Fibroblast of pulmonary artery (primary cell): ENCODE measurements around the gene LTBP2.

Experiments
- DNase-seq: peaks from one replicate; pipeline ENCODE4 v3.0.0-alpha.2; 2010; ENCODE audit warnings: low read depth
- H3K4me3 ChIP-seq: replicated peaks from 2 replicates; pipeline ENCODE4 v1.5.1; 2011; ENCODE audit warnings: low read depth, mild to moderate bottlenecking, control low read depth, low read length, moderate library complexity
- TF ChIP-seq, protein P1 (sequence below): IDR thresholded peaks from 2 replicates; pipeline ENCODE4 v1.5.1; 2011; ENCODE audit warnings: mild to moderate bottlenecking, control low read depth, low read length, inconsistent platforms; ENCODE audit errors: missing control alignments

LTBP2 gene

DNA sequence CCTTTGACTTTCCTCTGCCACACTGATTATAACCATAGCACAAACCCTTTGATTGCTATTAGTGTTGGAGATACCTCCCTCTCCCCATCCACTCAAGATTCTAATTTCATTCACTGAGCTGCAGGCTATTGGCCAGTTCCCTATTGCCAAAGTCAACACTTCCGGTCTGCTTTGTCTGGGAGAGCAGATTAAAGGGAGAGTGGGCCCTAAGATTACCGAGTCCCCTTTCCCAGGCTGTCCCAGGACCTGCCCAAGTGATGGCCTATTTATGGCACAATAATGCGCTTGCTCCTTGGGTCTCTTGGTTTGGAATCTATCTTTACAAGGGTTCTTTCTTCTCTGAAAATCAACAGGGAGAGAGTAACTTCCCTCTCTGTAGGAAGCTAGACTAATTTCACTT, 42.9 kb upstream of the LTBP2 start:
- TF ChIP-seq, protein P1, sequence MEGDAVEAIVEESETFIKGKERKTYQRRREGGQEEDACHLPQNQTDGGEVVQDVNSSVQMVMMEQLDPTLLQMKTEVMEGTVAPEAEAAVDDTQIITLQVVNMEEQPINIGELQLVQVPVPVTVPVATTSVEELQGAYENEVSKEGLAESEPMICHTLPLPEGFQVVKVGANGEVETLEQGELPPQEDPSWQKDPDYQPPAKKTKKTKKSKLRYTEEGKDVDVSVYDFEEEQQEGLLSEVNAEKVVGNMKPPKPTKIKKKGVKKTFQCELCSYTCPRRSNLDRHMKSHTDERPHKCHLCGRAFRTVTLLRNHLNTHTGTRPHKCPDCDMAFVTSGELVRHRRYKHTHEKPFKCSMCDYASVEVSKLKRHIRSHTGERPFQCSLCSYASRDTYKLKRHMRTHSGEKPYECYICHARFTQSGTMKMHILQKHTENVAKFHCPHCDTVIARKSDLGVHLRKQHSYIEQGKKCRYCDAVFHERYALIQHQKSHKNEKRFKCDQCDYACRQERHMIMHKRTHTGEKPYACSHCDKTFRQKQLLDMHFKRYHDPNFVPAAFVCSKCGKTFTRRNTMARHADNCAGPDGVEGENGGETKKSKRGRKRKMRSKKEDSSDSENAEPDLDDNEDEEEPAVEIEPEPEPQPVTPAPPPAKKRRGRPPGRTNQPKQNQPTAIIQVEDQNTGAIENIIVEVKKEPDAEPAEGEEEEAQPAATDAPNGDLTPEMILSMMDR: no peak
- DNase-seq: no peak
- H3K4me3 ChIP-seq: no peak overlapping the region

DNA sequence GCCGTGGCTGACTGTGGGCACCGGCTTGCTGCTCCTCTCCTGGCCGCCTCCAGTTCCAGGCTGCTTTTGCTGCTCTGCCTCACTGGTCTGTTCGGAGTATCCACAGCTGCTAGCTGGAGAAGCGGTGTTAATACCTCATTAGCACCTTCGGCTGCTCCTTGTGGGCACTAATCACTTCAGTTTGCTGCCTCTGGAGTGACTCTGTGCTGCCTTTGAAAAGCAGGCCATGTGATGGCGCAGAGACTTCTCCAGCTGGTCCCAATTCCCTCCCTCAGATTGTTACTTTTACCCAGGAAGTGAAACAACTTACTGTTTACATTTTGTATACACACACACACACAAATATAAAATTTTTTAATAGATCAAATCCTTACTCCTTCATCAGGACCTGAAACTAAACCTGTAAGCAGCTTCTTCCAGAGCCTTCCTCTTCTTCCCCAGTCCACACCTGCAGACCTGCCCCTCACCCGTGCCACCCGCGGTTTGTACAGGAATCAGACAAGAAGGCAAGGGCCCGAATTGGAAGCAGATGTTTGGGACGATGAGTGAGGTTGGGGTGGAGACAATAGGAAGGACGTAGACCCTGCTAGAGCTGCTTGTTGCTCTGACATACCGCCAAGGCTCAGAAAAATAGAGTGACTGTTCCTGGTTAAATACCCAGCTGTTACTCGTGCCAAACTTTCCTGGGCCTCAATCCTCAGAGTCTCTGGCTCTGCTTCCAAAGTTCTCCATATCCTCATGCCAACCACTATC, 41.5 kb upstream of the LTBP2 start:
- TF ChIP-seq, protein P1: no peak
- H3K4me3 ChIP-seq: no peak overlapping the region

DNA sequence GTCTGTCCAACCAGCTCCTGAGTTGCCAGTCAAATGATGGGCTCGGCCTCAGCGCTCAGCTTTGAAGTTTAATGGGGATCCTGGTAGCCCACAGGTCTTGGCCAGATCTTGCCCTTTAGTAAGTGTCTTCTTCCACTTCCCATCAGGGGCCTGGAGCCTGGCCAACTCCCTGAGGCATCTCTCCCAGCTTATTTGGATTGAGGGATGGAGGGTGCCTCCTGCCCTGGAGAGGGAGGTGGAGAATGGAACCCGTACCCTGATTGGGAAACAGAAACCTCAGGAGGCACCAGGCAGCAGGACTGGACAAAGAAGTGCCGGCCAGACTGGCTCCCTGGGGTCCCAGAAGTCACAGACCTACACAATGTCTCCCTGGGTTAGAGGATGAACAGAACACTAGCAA, 40.5 kb upstream of the LTBP2 start:
- H3K4me3 ChIP-seq: no peak overlapping the region
- TF ChIP-seq, protein P1: no peak
- DNase-seq: no peak

More for the DNA sequence above, 41.5 kb upstream of the LTBP2 start:
- no peak for DNase-seq

DNA sequence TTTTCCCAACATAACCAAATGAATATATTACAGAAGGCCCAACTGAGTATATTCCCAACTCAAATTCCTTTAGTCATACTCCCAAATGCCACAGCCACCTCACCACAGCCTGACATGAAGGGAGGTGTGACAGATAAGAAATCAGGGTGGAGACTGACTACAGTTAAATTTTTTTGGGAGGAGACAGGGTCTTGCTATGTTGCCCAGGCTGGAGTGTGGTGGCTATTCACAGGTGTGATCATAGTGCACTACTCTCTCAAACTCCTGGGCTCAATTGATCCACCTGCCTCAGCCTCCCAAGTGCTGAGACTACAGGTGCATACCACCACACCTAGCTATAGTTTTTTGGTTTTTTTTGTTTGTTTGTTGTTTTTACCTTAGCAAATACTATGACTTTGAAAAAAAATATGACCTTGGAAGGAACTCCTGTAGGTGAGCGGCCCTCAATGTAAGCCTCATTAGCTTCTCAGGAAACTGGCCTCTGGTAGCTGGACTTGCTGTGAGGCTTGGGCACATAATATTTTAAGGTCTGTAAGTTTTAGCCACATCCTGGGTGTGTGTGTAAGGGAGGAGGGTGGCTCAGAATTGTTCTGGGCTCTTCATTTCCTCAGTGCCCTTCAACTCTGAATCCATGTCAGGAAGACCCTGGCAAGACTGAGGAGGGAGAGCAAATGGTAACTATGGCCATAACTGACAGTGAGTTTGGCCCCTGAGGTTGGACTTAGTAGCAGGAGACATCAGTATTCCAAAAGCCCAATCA, 39.1 kb upstream of the LTBP2 start:
- no peak for DNase-seq
- TF ChIP-seq, protein P1: no peak

DNA sequence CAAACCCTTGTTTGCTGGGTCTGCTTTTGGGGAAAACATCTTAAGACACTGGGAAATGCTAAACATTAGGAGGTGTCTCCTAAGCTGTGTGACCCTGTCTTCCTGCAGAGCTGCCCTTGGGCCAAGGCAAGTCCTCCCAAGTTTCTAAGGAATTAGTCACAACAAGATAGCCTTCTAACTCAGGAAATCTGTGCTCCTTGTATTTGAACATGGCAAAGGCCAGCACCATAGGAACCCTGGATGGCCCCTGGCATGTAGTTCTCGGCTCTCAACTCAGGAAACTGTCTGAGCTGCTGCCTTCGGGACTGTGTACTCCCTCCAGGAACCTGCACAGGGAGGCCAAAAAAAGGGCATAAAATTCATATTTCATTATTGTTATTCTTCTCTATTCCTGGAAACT, 37.6 kb upstream of the LTBP2 start:
- no peak overlapping the region for H3K4me3 ChIP-seq
- DNase-seq: peak; percentile 39
- TF ChIP-seq, protein P1: no peak

More for the DNA sequence above, 39.1 kb upstream of the LTBP2 start:
- H3K4me3 ChIP-seq: no peak overlapping the region

DNA sequence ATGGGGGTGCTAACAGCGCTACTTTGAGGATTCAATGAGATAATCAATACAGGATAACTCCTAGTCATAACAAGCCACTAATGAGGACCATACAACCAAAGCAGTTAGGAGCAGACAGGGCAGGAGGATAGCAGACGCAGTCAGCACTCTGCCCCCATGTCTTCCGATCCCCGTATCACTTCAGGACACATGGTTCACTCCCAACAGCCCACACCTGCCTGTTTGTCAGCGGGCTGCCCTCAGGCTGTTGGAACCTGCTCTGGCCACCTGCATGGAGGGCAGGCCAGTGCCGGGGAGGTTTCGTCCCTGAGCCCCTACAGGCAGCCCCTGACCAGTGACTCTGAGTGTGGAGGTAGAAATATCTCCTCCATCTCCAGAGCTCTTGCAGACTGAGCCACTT, 37.1 kb upstream of the LTBP2 start:
- no peak for DNase-seq
- no peak overlapping the region for H3K4me3 ChIP-seq
- TF ChIP-seq, protein P1: no peak

DNA sequence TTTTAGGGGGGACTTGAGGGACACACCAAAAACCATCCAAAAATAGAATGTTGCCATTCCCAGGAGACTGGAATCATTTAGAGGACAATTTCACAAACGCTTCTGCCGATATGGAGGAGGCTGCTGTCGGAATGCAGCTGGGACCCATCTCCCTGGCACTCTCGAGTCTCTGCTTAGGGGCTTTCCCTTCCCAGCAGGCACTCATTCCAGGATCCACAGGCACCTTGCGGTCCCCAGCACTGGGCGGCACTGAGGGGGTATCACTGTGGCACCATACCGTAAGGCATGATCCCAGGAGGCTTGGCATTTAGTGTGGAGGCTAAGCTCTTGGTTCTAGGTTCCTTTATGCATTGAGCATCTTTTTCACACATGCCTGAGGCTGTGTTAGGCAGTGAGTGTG, 36.6 kb upstream of the LTBP2 start:
- TF ChIP-seq, protein P1: no peak
- no peak overlapping the region for H3K4me3 ChIP-seq
- DNase-seq: no peak
